A172 (cell line): ENCODE results near the gene RHEX. TPM values are rescaled to one million over a fixed set of nuclear protein-coding genes. Genes with fewer than 3 reads are reported as not detected.

Experiments used
- total RNA-seq: library from RNA; depleted of rRNA; stranded (reverse); fragments of >200 nt; shearing (Covaris generic); gene quantifications from 2 replicates; pipeline ENCODE4 v1.2.3, GENCODE V29; 2014; rRNA removed

Gene RHEX
- total RNA-seq, 1 experiment from 2014 or later: not detected

Other genes starting within 250 kb of the RHEX start
- 19.2 and 28.6 TPM in 2 replicates for gene SLC41A1, start 240.0 kb upstream of the RHEX start, total RNA-seq
- not detected in 2 replicates for gene PM20D1, start 203.0 kb upstream of the RHEX start, total RNA-seq
- 0.05 TPM in 1 of 2 replicates, not detected in the other for gene SLC26A9, start 109.7 kb upstream of the RHEX start, total RNA-seq
- 0.29 TPM in 2 replicates for gene RAB7B, start 49.8 kb upstream of the RHEX start, total RNA-seq
- not detected in 2 replicates for gene CTSE, start 29.3 kb upstream of the RHEX start, total RNA-seq
- gene AVPR1B, start 64.2 kb downstream of the RHEX start, total RNA-seq: not detected in 2 replicates
- 13.8 and 20.3 TPM in 2 replicates for gene FAM72A, start 149.7 kb downstream of the RHEX start, total RNA-seq
- 31.0 and 31.5 TPM in 2 replicates for gene SRGAP2, start 150.4 kb downstream of the RHEX start, total RNA-seq